Gastrocnemius medialis (tissue), 4 donors: ENCODE measurements around the gene KRTAP9-7. TPM values are rescaled to one million over a fixed set of nuclear protein-coding genes. Genes with fewer than 3 reads are reported as not detected.
"Not testable (repeated sequence)": the region's sequence is repeated elsewhere in the genome, so short reads cannot be mapped to it uniquely, and the experiment has no call there.

Experiments used
- ATAC-seq, 2 donors: fragments of 150-250 bp; one replicate each; pipeline ENCODE4 v1.9.1; 2016
- DNase-seq, 2 donors: peaks; one replicate each; pipeline ENCODE4 v3.0.0-alpha.2; 2019
- H3K27ac ChIP-seq, 4 donors: fragments of 200-600 bp; sonication (generic); 1 replicate in 1 of 4; 2 replicates in 3 of 4; pipeline ENCODE4 v1.5.1; 2016 to 2018; ENCODE audit warnings: mild to moderate bottlenecking in 2 of 4, moderate library complexity in 1 of 4
- H3K27me3 ChIP-seq, 3 donors: fragments of 200-600 bp; sonication (generic) in 2 of 3; 1 replicate in 1 of 3; 2 replicates in 2 of 3; pipeline versions ENCODE4 v1.5.1 to v1.6.0; 2016 to 2019; ENCODE audit warnings: mild to moderate bottlenecking in 1 of 3, moderate library complexity in 1 of 3
- H3K36me3 ChIP-seq, 2 donors: fragments of 200-600 bp; sonication (generic) in 1 of 2; one replicate each; pipeline ENCODE4 v1.5.1; 2017 to 2018
- H3K4me1 ChIP-seq, 2 donors: fragments of 200-600 bp; sonication (generic) in 1 of 2; one replicate each; pipeline ENCODE4 v1.5.1; 2016 to 2017; ENCODE audit warnings: mild to moderate bottlenecking in 2 of 2
- H3K4me3 ChIP-seq, 4 donors: fragments of 200-600 bp; sonication (generic) in 3 of 4; 1 replicate in 1 of 4; 2 replicates in 3 of 4; pipeline ENCODE4 v1.5.1; 2016 to 2019; ENCODE audit warnings: mild to moderate bottlenecking in 2 of 4
- H3K9me3 ChIP-seq, 3 donors: fragments of 200-600 bp; sonication (generic) in 2 of 3; 1 replicate in 1 of 3; 2 replicates in 2 of 3; pipeline ENCODE4 v1.5.1; 2016 to 2019
- CTCF ChIP-seq, 5 experiments: fragments of 450-650 bp in 3 of 5; fragments of 200-600 bp in 2 of 5; sonication (generic) in 2 of 5; IDR thresholded peaks in 4 of 5; conservative IDR thresholded peaks in 1 of 5; 1 replicate in 4 of 5; 2 replicates in 1 of 5; pipeline ENCODE4 v1.5.1; 2016 to 2019; ENCODE audit warnings: antibody characterized with exemption in 5 of 5, mild to moderate bottlenecking in 3 of 5, moderate library complexity in 3 of 5
- POLR2A ChIP-seq, 2 donors: fragments of 450-650 bp; IDR thresholded peaks; one replicate each; pipeline ENCODE4 v1.6.1; 2017; ENCODE audit warnings: antibody characterized with exemption in 2 of 2, mild to moderate bottlenecking in 2 of 2, moderate library complexity in 2 of 2
- in situ Hi-C, 4 donors: fragments of 200-750 bp; cut with MboI; loops; one replicate each; pipeline versions ENCODE4 v1.15.0 to v1.8.0; 2017; ENCODE audit warnings: low sequenced_read_pairs in 4 of 4
- intact Hi-C: fragments of 100-400 bp; cut with DNase I; formaldehyde crosslinking; loops from one replicate; pipeline ENCODE4 v1.15.1; 2023; ENCODE audit warnings: low total_unique reads
- total RNA-seq, 4 donors: library from RNA; depleted of rRNA; stranded (reverse); fragments of >200 nt; gene quantifications; one replicate each; pipeline versions ENCODE4 v1.1.0 to v1.2.3, GENCODE V29; 2016

The KRTAP9-7 gene
- total RNA-seq, 4 donors from 2014 or later, result not detected

GRCh38 chr17:41246995-41247787, 28.3 kb upstream of the KRTAP9-7 start:
- intact Hi-C loops, H3K36me3 ChIP-seq, H3K27ac ChIP-seq, H3K4me1 ChIP-seq, H3K4me3 ChIP-seq, ATAC-seq, H3K27me3 ChIP-seq, H3K9me3 ChIP-seq, DNase-seq, in situ Hi-C loops: not testable (repeated sequence)

GRCh38 chr17:41249637-41250240, 25.8 kb upstream of the KRTAP9-7 start, which contains the start of gene KRTAP9-4:
KRTAP9-4 (plus strand) TSS chr17:41249687; CDS start chr17:41249721, 34 bp downstream.
- ATAC-seq, H3K4me3 ChIP-seq, intact Hi-C loops, DNase-seq, H3K9me3 ChIP-seq, H3K36me3 ChIP-seq, H3K4me1 ChIP-seq, H3K27ac ChIP-seq: not testable (repeated sequence)
- in situ Hi-C loops, result loop anchor here in 1 of 4 donors (25.0 kb wide), 1 partner anchor 87 kb away; the partner anchor contains the start of genes KRTAP4-3 and KRTAP4-4
- H3K27me3 ChIP-seq, result peaks cover 0 to 11% (median 0%) of the 10 kb centered on the region in 3 donors

GRCh38 chr17:41251261-41251660, 24.2 kb upstream of the KRTAP9-7 start:
- no peak for TF ChIP-seq CTCF (IDR thresholded peaks at IDR 0.05 in 4 of 5, conservative IDR thresholded peaks at IDR 0.05 in 1 of 5)
- ATAC-seq (no peak), DNase-seq (no peak)
- in situ Hi-C loops (loop anchor here in 1 of 4 donors (25.0 kb wide), 1 partner anchor 89 kb away; the partner anchor contains the start of genes KRTAP4-3 and KRTAP4-4), intact Hi-C loops (no loop called here)
- no peaks in the 10 kb centered on the region for H3K4me1 ChIP-seq
- no peak overlapping the region for H3K27ac ChIP-seq
- H3K4me3 ChIP-seq, result no peak overlapping the region
- H3K9me3 ChIP-seq, result no peaks in the 10 kb centered on the region
- H3K36me3 ChIP-seq, result no peaks in the 10 kb centered on the region
- H3K27me3 ChIP-seq, result peaks cover 0 to 11% (median 0%) of the 10 kb centered on the region in 3 donors

GRCh38 chr17:41254861-41255260, 20.6 kb upstream of the KRTAP9-7 start:
- intact Hi-C loops, result no loop called here
- ATAC-seq, result no peak

GRCh38 chr17:41255381-41256290, 19.9 kb upstream of the KRTAP9-7 start, which contains the start of gene KRTAP9-9:
KRTAP9-9 (plus strand) TSS chr17:41255384.
- H3K9me3 ChIP-seq, H3K27ac ChIP-seq, H3K4me3 ChIP-seq, H3K4me1 ChIP-seq, H3K36me3 ChIP-seq, intact Hi-C loops, ATAC-seq, DNase-seq: not testable (repeated sequence)
- in situ Hi-C loops, result loop anchor here in 1 of 4 donors (25.0 kb wide), 1 partner anchor 93 kb away; the partner anchor contains the start of genes KRTAP4-3 and KRTAP4-4
- peaks cover 0 to 33% (median 5%) of the 10 kb centered on the region in 3 donors for H3K27me3 ChIP-seq

More at GRCh38 chr17:41254861-41255260, 20.6 kb upstream of the KRTAP9-7 start:
- H3K9me3 ChIP-seq, result no peaks in the 10 kb centered on the region
- no peak overlapping the region for H3K4me3 ChIP-seq
- no peaks in the 10 kb centered on the region for H3K4me1 ChIP-seq
- H3K36me3 ChIP-seq, result no peaks in the 10 kb centered on the region
- H3K27me3 ChIP-seq, result peaks cover 0 to 31% (median 5%) of the 10 kb centered on the region in 3 donors
- in situ Hi-C loops, result loop anchor here in 1 of 4 donors (25.0 kb wide), 1 partner anchor 93 kb away; the partner anchor contains the start of genes KRTAP4-3 and KRTAP4-4
- TF ChIP-seq POLR2A (IDR thresholded peaks at IDR 0.05) (no peak), CTCF (IDR thresholded peaks at IDR 0.05 in 4 of 5, conservative IDR thresholded peaks at IDR 0.05 in 1 of 5) (no peak)
- DNase-seq, result no peak
- H3K27ac ChIP-seq, result no peak overlapping the region
